Kidney epithelial cell (primary cell): ENCODE results near the gene FMO2. TPM values are rescaled to one million over a fixed set of nuclear protein-coding genes. Genes with fewer than 3 reads are reported as not detected.

Experiments
- DNase-seq: peaks from one replicate; pipeline ENCODE4 v3.0.0-alpha.2; 2010; ENCODE audit warnings: low read depth
- H3K27me3 ChIP-seq: 2 replicates; pipeline ENCODE4 v1.6.0; 2011; ENCODE audit warnings: low read length; ENCODE audit not compliant: control insufficient read depth, insufficient read depth
- H3K36me3 ChIP-seq: 2 replicates; pipeline ENCODE4 v1.5.1; 2011; ENCODE audit warnings: low read length; ENCODE audit not compliant: control insufficient read depth, insufficient read depth
- H3K4me3 ChIP-seq: 2 replicates; pipeline ENCODE4 v1.5.1; 2011; ENCODE audit warnings: low read depth, mild to moderate bottlenecking, control low read depth, low read length
- CTCF ChIP-seq: IDR thresholded peaks from 2 replicates; pipeline ENCODE4 v1.5.1; 2011; ENCODE audit warnings: mild to moderate bottlenecking, moderate library complexity, low read length, control low read depth, inconsistent platforms; ENCODE audit not compliant: insufficient read depth, poor library complexity, severe bottlenecking
- total RNA-seq: library from RNA; depleted of rRNA; stranded (reverse); fragments of >200 nt; gene quantifications from 2 replicates; pipeline ENCODE4 v1.2.3, GENCODE V29; 2015

FMO2 gene
- total RNA-seq, 1 donor from 2014 or later: not detected

- H3K27me3 ChIP-seq: no peaks in the 10 kb centered on the region
- H3K4me3 ChIP-seq: no peak overlapping the region
- no peak for TF ChIP-seq CTCF
- no peak for DNase-seq
- no peaks in the 10 kb centered on the region for H3K36me3 ChIP-seq
Observed at GRCh38 chr1:171155484-171155883, 29.6 kb upstream of the FMO2 start.

- Histone ChIP-seq H3K4me3 (no peak overlapping the region), H3K36me3 (no peaks in the 10 kb centered on the region), H3K27me3 (no peaks in the 10 kb centered on the region)
- no peak for DNase-seq
- TF ChIP-seq CTCF: no peak
Observed at GRCh38 chr1:171158096-171158495, 27.0 kb upstream of the FMO2 start.

GRCh38 chr1:171158551-171158950, 26.5 kb upstream of the FMO2 start:
- no peak for TF ChIP-seq CTCF
- no peaks in the 10 kb centered on the region for H3K36me3 ChIP-seq
- no peak for DNase-seq
- H3K27me3 ChIP-seq: no peaks in the 10 kb centered on the region
- no peak overlapping the region for H3K4me3 ChIP-seq

- Histone ChIP-seq H3K4me3 (no peak overlapping the region), H3K27me3 (no peaks in the 10 kb centered on the region), H3K36me3 (no peaks in the 10 kb centered on the region)
- DNase-seq: no peak
- TF ChIP-seq CTCF: no peak
Observed at GRCh38 chr1:171159148-171159547, 26.0 kb upstream of the FMO2 start.

- TF ChIP-seq CTCF: no peak
- Histone ChIP-seq H3K4me3 (no peak overlapping the region), H3K36me3 (no peaks in the 10 kb centered on the region), H3K27me3 (no peaks in the 10 kb centered on the region)
- no peak for DNase-seq
Observed at GRCh38 chr1:171160211-171160610, 24.9 kb upstream of the FMO2 start.

GRCh38 chr1:171160639-171161354, 24.3 kb upstream of the FMO2 start:
- no peaks in the 10 kb centered on the region for H3K27me3 ChIP-seq
- DNase-seq: no peak
- no peak overlapping the region for H3K4me3 ChIP-seq
- no peak for TF ChIP-seq CTCF
- no peaks in the 10 kb centered on the region for H3K36me3 ChIP-seq
